ENCODE data around the gene KCTD19.

DNA sequence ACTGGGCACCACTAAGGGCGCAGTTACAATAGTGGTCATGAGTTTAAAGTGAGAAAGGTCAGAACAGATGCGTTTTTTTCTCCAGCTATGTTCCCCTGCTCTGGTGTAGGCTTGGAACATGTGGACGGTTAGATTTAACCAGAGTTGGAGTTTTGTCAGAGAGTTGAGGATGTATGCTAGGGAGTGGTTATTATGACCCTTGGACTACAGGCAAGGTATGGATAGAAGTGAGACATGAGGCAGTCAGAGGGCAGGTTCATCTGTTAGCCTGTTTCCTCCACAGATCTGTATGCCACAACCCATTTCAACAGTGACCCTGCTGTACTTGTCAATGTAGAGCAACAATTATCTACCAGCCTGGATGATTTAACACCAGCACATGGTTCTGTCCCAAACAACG, 44.1 kb upstream of the KCTD19 start:
- TF ChIP-seq, protein P1, sequence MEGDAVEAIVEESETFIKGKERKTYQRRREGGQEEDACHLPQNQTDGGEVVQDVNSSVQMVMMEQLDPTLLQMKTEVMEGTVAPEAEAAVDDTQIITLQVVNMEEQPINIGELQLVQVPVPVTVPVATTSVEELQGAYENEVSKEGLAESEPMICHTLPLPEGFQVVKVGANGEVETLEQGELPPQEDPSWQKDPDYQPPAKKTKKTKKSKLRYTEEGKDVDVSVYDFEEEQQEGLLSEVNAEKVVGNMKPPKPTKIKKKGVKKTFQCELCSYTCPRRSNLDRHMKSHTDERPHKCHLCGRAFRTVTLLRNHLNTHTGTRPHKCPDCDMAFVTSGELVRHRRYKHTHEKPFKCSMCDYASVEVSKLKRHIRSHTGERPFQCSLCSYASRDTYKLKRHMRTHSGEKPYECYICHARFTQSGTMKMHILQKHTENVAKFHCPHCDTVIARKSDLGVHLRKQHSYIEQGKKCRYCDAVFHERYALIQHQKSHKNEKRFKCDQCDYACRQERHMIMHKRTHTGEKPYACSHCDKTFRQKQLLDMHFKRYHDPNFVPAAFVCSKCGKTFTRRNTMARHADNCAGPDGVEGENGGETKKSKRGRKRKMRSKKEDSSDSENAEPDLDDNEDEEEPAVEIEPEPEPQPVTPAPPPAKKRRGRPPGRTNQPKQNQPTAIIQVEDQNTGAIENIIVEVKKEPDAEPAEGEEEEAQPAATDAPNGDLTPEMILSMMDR (optimal IDR thresholded peaks at IDR 0.05 in 1 of 3, IDR thresholded peaks at IDR 0.05 in 1 of 3, conservative IDR thresholded peaks at IDR 0.05 in 1 of 3; ENCODE audit: extremely low read depth in 1 of 3, insufficient read depth in 2 of 3, low read length in 3 of 3), result no peak
- no peak for TF ChIP-seq EZH2 (IDR thresholded peaks at IDR 0.05; ENCODE audit: low read length)

Measured in keratinocyte (primary cell).